ENCODE results near the gene KLRC2.

DNA sequence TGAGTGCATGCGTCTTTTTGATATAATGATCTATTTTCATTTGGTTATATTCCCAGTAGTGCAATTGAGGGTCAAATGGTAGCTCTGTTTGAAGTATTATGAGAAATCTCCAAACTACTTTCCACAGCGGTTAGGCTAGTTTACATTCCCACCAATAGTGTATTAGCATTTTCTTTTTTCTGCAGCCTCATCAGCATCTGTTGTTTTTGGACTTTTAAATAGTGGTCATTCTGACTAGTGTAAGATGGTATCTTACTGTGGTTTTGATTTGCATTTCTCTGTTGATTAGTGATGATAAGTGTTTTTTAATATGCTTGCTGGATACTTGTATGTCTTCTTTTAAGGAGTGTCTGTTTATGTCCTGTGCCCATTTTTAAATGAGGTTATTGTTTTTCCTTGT, 21.0 kb upstream of the KLRC2 start:
- TF ChIP-seq, protein P1, sequence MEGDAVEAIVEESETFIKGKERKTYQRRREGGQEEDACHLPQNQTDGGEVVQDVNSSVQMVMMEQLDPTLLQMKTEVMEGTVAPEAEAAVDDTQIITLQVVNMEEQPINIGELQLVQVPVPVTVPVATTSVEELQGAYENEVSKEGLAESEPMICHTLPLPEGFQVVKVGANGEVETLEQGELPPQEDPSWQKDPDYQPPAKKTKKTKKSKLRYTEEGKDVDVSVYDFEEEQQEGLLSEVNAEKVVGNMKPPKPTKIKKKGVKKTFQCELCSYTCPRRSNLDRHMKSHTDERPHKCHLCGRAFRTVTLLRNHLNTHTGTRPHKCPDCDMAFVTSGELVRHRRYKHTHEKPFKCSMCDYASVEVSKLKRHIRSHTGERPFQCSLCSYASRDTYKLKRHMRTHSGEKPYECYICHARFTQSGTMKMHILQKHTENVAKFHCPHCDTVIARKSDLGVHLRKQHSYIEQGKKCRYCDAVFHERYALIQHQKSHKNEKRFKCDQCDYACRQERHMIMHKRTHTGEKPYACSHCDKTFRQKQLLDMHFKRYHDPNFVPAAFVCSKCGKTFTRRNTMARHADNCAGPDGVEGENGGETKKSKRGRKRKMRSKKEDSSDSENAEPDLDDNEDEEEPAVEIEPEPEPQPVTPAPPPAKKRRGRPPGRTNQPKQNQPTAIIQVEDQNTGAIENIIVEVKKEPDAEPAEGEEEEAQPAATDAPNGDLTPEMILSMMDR (IDR thresholded peaks at IDR 0.05; ENCODE audit: low read depth, low read length) = no peak
- no peak for TF ChIP-seq EZH2phosphoT487 (IDR thresholded peaks at IDR 0.05; ENCODE audit: low read depth)
